IgD-negative memory B cell (primary cell): ENCODE measurements around the gene LSP1. TPM values are rescaled to one million over a fixed set of nuclear protein-coding genes. Genes with fewer than 3 reads are reported as not detected.
"Not testable (repeated sequence)": the region's sequence is repeated elsewhere in the genome, so short reads cannot be mapped to it uniquely, and the experiment has no call there.

Experiments
- H3K27ac Mint-ChIP-seq, 3 donors: one replicate each; pipeline ENCODE4 v1.8.0; 2020 to 2022; ENCODE audit warnings: mild to moderate bottlenecking in 3 of 3, mixed read lengths in 3 of 3, moderate library complexity in 1 of 3
- H3K27me3 Mint-ChIP-seq: one replicate; pipeline ENCODE4 v1.8.0; 2021; ENCODE audit warnings: mixed read lengths
- H3K36me3 Mint-ChIP-seq: one replicate; pipeline ENCODE4 v1.8.0; 2020; ENCODE audit warnings: mild to moderate bottlenecking, mixed read lengths
- H3K4me1 Mint-ChIP-seq, 3 donors: one replicate each; pipeline ENCODE4 v1.8.0; 2020 to 2022; ENCODE audit warnings: mixed read lengths in 3 of 3, mild to moderate bottlenecking in 1 of 3
- H3K4me3 Mint-ChIP-seq, 4 donors: one replicate each; pipeline ENCODE4 v1.8.0; 2020 to 2022; ENCODE audit warnings: mild to moderate bottlenecking in 4 of 4, mixed read lengths in 4 of 4, moderate library complexity in 3 of 4
- H3K9me3 Mint-ChIP-seq, 3 donors: one replicate each; pipeline ENCODE4 v1.8.0; 2020 to 2021; ENCODE audit warnings: mixed read lengths in 3 of 3, mild to moderate bottlenecking in 1 of 3
- polyA plus RNA-seq: library from polyadenylated mRNA; unstranded; fragments of 300-500 nt; fragmentation: Illumina TruSeq; gene quantifications from one replicate; pipeline ENCODE4 v1.2.3, GENCODE V29; 2021

Gene LSP1
- polyA plus RNA-seq, 1 donor from 2014 or later, result 841 TPM

DNA sequence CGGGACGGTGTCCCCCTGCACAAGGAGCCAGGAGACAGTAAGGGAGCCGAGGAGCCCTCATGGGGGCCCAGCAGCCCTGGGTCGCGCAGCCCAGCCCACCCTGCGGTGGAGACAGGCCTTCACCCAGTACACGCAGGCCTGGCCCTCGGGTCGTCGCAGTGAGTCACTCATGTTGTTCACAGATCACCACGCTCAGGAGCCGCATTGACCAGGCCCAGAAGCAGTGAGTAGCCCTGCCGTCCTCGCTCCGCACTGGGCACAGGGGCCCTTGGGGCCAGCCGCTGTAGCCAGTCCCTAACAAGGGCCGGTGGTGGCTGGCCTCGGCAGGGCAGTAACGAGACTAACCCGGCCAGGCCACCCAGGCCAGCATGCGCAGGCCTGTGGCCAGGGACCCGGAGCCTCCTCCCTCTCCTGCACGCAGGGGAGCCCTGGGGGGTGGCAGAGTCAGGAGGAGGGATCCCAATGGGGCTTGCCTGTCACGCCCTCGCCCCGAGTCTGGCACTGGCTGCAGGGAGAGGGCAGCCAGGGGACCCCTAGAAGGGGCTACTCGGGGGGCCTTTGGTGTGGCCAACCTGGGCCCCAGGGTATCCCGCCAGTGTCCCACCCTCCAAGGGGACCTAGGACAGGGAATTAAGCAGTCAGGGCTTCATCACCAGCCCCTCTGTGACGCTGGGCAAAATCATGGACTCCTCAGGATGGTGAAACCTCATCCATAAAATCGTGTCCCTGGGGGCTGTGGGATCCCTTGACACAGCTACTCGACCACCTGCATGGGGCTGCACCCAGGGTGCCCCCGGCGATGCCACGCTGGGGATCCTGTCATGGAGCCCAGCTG is 84.1 kb downstream of the LSP1 start:
- H3K9me3 Mint-ChIP-seq, result no peaks in the 10 kb centered on the region

DNA sequence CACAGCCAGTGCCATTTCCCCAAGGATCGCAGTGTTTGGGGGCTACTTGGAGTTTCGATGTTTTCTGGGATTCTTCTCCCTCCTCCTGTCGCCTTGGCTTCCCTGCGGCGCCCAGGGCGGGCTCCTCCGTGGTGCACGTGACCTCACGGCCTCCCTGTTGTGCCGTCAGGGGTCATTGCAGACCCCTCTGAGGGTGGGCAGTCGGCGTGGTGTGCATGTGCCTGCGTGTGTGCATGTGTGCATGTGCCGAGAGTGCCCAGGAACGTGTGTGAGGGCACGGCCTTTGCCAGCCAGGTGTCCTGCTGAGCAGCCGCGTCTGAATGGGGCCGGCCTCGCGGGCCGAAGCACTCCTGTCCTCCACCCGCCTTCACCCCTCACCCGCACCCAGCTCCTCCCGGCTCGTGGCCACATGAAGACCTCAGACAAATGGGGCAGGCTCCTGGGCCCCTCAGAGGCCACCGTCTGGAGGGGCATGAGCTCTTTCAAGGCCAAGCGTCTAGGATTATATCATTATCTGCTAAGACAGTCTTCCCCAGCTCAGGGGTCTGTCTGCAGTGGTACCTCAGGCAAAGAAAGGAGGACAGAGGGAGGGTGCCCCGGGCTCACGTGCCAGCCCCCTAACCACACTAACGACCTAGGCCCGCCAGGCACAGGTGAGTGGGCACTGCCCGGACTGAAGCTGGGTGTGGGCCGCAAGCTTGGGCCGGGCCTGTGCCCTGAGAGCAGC is 84.9 kb downstream of the LSP1 start:
- Mint-ChIP-seq H3K4me3 (no peak overlapping the region), H3K27me3 (peaks cover 10% of the 10 kb centered on the region), H3K27ac (no peak overlapping the region), H3K4me1 (peaks cover 0 to 1% (median 0%) of the 10 kb centered on the region in 3 donors), H3K9me3 (no peaks in the 10 kb centered on the region), H3K36me3 (no peaks in the 10 kb centered on the region)

More for the DNA sequence above, 84.1 kb downstream of the LSP1 start:
- no peak overlapping the region for H3K4me3 Mint-ChIP-seq
- H3K27me3 Mint-ChIP-seq, result peaks cover 10% of the 10 kb centered on the region
- H3K27ac Mint-ChIP-seq, result no peak overlapping the region
- peaks cover 0 to 1% (median 0%) of the 10 kb centered on the region in 3 donors for H3K4me1 Mint-ChIP-seq
- H3K36me3 Mint-ChIP-seq, result no peaks in the 10 kb centered on the region

DNA sequence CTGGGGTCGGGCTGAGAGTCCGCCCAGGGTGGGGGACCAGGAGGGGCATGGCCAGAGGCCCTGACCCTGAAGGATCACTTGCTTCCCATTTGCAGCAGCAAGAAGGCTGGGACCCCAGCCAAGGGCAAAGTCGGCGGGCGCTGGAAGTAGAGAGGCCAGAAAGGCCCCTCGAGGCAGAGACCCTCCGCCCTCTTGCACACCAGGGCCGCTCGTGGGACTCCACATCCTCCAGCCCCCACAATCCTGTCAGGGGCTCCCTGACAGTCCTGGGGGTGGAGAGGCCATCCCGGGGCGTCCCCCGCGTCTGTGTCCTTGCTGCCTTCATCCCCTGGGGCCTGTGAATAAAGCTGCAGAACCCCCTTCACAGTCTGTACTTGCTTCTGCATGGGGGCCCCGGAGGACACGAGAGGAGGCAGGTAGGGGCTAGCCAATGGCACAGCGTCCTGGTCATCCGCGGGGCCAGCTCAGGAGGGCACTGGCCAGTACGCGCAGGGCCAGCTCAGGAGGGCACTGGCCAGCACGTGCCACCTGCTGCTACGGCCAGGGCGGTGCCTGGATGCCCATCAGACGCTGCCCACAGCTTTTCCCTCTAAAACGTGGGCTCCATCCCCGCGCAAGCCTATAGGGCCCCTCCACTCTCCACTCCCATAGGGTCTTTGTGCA is 85.6 kb downstream of the LSP1 start:
- Mint-ChIP-seq H3K9me3 (no peaks in the 10 kb centered on the region), H3K4me3 (no peak overlapping the region), H3K27ac (peak overlapping the region in 1 of 3 donors; percentile 50)

DNA sequence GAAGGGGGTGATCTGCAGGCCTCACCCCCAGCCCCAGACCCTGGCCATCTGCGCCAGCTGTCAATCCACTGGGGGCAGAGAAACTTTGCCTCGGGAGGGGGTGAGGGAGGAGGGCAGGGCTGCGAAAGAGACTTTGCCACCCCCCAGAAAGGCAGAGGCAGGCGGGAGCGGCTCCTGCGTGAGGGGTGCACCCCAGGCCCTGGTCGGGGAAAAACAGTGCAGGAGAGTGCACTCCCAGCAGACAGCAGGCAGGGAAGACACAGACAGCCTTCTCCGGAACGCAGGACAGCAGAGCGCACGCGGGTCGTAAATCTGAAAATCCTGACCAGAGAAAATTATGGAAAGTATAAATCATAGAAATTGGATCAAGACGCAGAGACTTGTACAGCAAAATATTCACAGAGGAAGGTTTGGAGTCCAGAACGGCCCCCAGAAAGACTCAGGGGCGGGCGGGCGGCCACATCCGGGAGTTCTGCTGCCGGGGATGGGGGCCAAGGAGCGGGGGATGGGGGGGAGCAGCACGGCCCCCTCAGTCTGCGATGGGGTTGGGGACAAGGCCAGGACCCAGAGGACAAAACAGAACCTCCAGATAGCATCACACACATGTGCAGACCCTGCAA is 86.2 kb downstream of the LSP1 start:
- Mint-ChIP-seq H3K36me3 (no peaks in the 10 kb centered on the region), H3K4me1 (peaks cover 0 to 1% (median 0%) of the 10 kb centered on the region in 3 donors), H3K9me3 (no peaks in the 10 kb centered on the region), H3K27me3 (peaks cover 2% of the 10 kb centered on the region), H3K4me3 (no peak overlapping the region), H3K27ac (peak overlapping the region in 1 of 3 donors; percentile 50)

More for the DNA sequence above, 85.6 kb downstream of the LSP1 start:
- Mint-ChIP-seq H3K36me3 (no peaks in the 10 kb centered on the region), H3K4me1 (peaks cover 0 to 1% (median 0%) of the 10 kb centered on the region in 3 donors), H3K27me3 (peaks cover 5% of the 10 kb centered on the region)

DNA sequence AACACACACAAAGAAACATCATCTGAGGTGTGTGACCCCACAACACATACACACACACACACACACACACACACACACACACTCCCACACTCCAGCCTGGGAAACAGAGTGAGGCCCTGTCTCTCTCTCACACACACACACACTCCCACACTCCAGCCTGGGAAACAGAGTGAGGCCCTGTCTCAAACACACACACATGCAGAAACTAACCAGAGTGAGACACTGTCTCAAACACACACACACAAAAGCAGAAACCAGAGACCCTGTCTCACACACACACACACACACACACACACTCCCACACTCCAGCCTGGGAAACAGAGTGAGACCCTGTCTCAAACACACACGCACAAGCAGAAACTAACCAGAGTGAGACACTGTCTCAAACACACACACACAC is 86.9 kb downstream of the LSP1 start:
- not testable (repeated sequence) for H3K27ac Mint-ChIP-seq, H3K4me1 Mint-ChIP-seq, H3K9me3 Mint-ChIP-seq, H3K27me3 Mint-ChIP-seq, H3K4me3 Mint-ChIP-seq, H3K36me3 Mint-ChIP-seq

Other genes with a start within 250 kb of the LSP1 start
- not detected for gene KRTAP5-3, start 244.6 kb upstream of the LSP1 start, polyA plus RNA-seq
- not detected for gene KRTAP5-4, start 230.9 kb upstream of the LSP1 start, polyA plus RNA-seq
- gene KRTAP5-5, start 223.3 kb upstream of the LSP1 start, polyA plus RNA-seq, result not detected
- gene KRTAP5-6, start 155.9 kb upstream of the LSP1 start, polyA plus RNA-seq, result not detected
- 0.06 TPM for gene IFITM10, start 102.5 kb upstream of the LSP1 start, polyA plus RNA-seq
- gene CTSD, start 89.2 kb upstream of the LSP1 start, polyA plus RNA-seq, result 78.7 TPM
- not detected for gene SYT8, start 18.1 kb upstream of the LSP1 start, polyA plus RNA-seq
- 8.0 TPM for gene TNNI2, start 14.1 kb upstream of the LSP1 start, polyA plus RNA-seq
- 0.60 TPM for gene PRR33, start 38.8 kb downstream of the LSP1 start, polyA plus RNA-seq
- 0.23 TPM for gene TNNT3, start 66.6 kb downstream of the LSP1 start, polyA plus RNA-seq
- 36.2 TPM for gene MRPL23, start 94.2 kb downstream of the LSP1 start, polyA plus RNA-seq
- gene H19, start 144.8 kb downstream of the LSP1 start, polyA plus RNA-seq, result not detected